Measurements from ENCODE around the gene KCNMA1.
A peak's percentile ranks its signal among the peaks of the same experiment; 100 is the strongest.

The KCNMA1 gene

DNA sequence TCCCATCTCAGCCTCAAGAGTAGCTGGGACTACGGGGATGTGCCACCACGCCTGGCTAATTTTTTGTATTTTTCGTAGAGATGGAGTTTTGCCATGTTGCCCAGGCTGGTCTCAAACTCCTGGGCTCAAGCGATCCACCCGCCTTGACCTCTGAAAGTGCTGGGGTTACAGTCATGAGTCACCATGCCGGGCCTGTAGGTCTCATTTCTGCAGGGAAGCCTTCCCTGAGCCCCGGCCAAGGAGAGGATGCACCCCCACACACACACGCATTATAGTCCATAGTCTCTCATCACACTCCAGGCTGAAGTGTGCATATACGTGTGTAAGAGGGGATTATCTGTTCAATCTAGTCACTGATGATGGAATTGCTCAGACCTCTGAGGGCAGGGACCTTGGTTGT is 29.3 kb downstream of the KCNMA1 start:
- no peak overlapping the region for H2BK120ac ChIP-seq (ENCODE audit: low read depth, low read length)
- no peak overlapping the region for H2BK12ac ChIP-seq (ENCODE audit: low read length in 2 of 2)
- no peak overlapping the region for H3K18ac ChIP-seq (ENCODE audit: low read depth in 1 of 2, low read length in 2 of 2)
- no peaks in the 10 kb centered on the region for H3K27me3 ChIP-seq (ENCODE audit: control insufficient read depth in 1 of 2, insufficient read depth in 1 of 2, low read length in 2 of 2)
- H4K8ac ChIP-seq (ENCODE audit: low read length), result no peak overlapping the region
- no peak overlapping the region for H3K23ac ChIP-seq (ENCODE audit: low read length in 2 of 2)
- H3K27ac ChIP-seq (ENCODE audit: low read length, poor library complexity, severe bottlenecking), result no peak overlapping the region
- no peak overlapping the region for H3K14ac ChIP-seq (ENCODE audit: low read length in 2 of 2)
- H2AK5ac ChIP-seq (ENCODE audit: low read length, severe bottlenecking), result no peak overlapping the region
- H3K9me3 ChIP-seq (ENCODE audit: control insufficient read depth, low read length), result no peaks in the 10 kb centered on the region
- H3K4me3 ChIP-seq (ENCODE audit: insufficient read depth in 1 of 2, low read depth in 1 of 2, low read length in 2 of 2), result no peak overlapping the region
- peaks cover 10% of the 10 kb centered on the region for H3K4me1 ChIP-seq (ENCODE audit: control insufficient read depth, insufficient read depth, low read depth, low read length)
- no peak overlapping the region for H2BK5ac ChIP-seq (ENCODE audit: low read depth, low read length, poor library complexity, severe bottlenecking)
- 90% methylated on average over 6 of the region's 9 CpGs for WGBS
- no peak overlapping the region for H3K9ac ChIP-seq (ENCODE audit: low read length)
- no peaks in the 10 kb centered on the region for H3K36me3 ChIP-seq (ENCODE audit: control insufficient read depth in 1 of 2, insufficient read depth in 2 of 2, low read depth in 1 of 2, low read length in 2 of 2)
- DNase-seq, result no peak
- H2AFZ ChIP-seq (ENCODE audit: low read depth, low read length), result no peak overlapping the region
- H3K4me2 ChIP-seq (ENCODE audit: low read length, poor library complexity, severe bottlenecking), result no peak overlapping the region
- no peak overlapping the region for H2BK15ac ChIP-seq (ENCODE audit: low read depth, poor library complexity, severe bottlenecking)
- no peak overlapping the region for H4K91ac ChIP-seq (ENCODE audit: low read length)
- H3K4ac ChIP-seq (ENCODE audit: low read depth in 1 of 2, low read length in 2 of 2), result no peak overlapping the region
- H3K79me1 ChIP-seq (replicated peaks; ENCODE audit: low read length, poor library complexity, severe bottlenecking), result peaks cover 33% of the 10 kb centered on the region

DNA sequence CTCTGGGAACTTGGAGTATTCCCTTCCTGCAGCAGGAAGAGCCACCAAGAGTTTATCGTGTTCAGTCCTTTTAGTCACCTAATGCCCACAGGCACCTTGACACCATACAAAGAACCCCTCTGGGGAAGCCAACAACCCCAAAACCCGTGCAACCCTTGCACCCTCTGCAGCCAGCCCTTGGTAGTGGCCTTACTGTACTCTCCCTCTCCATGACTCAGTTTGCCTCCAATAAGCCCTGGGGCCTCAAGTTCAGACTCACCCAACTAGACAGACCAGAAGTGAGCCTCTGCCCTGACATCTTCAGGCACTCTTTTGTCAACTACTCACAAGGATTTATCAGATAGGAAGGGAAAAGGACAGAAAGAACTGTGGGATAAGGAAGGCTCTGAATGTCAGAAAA is 30.9 kb downstream of the KCNMA1 start:
- no peaks in the 10 kb centered on the region for H3K9me3 ChIP-seq (ENCODE audit: control insufficient read depth, low read length)
- H3K36me3 ChIP-seq (ENCODE audit: control insufficient read depth in 1 of 2, insufficient read depth in 2 of 2, low read depth in 1 of 2, low read length in 2 of 2), result no peaks in the 10 kb centered on the region
- no peak for DNase-seq
- no peak overlapping the region for H3K27ac ChIP-seq (ENCODE audit: low read length, poor library complexity, severe bottlenecking)
- no peak overlapping the region for H4K91ac ChIP-seq (ENCODE audit: low read length)
- H3K79me1 ChIP-seq (replicated peaks; ENCODE audit: low read length, poor library complexity, severe bottlenecking), result peaks cover 26% of the 10 kb centered on the region
- H4K8ac ChIP-seq (ENCODE audit: low read length), result no peak overlapping the region
- no peak overlapping the region for H2AK5ac ChIP-seq (ENCODE audit: low read length, severe bottlenecking)
- H3K9ac ChIP-seq (ENCODE audit: low read length), result no peak overlapping the region
- no peak overlapping the region for H2BK5ac ChIP-seq (ENCODE audit: low read depth, low read length, poor library complexity, severe bottlenecking)
- no peak overlapping the region for H2BK15ac ChIP-seq (ENCODE audit: low read depth, poor library complexity, severe bottlenecking)
- no peak overlapping the region for H2BK120ac ChIP-seq (ENCODE audit: low read depth, low read length)
- no peak overlapping the region for H2AFZ ChIP-seq (ENCODE audit: low read depth, low read length)
- no peak overlapping the region for H2BK12ac ChIP-seq (ENCODE audit: low read length in 2 of 2)
- H3K4me3 ChIP-seq (ENCODE audit: insufficient read depth in 1 of 2, low read depth in 1 of 2, low read length in 2 of 2), result no peak overlapping the region
- H3K14ac ChIP-seq (ENCODE audit: low read length in 2 of 2), result no peak overlapping the region
- H3K4me1 ChIP-seq (ENCODE audit: control insufficient read depth, insufficient read depth, low read depth, low read length), result peaks cover 18% of the 10 kb centered on the region
- H3K18ac ChIP-seq (ENCODE audit: low read depth in 1 of 2, low read length in 2 of 2), result no peak overlapping the region
- 77% methylated on average over 2 of the region's 2 CpGs for WGBS
- H3K23ac ChIP-seq (ENCODE audit: low read length in 2 of 2), result no peak overlapping the region
- H3K4ac ChIP-seq (ENCODE audit: low read depth in 1 of 2, low read length in 2 of 2), result no peak overlapping the region
- H3K27me3 ChIP-seq (ENCODE audit: control insufficient read depth in 1 of 2, insufficient read depth in 1 of 2, low read length in 2 of 2), result no peaks in the 10 kb centered on the region
- no peak overlapping the region for H3K4me2 ChIP-seq (ENCODE audit: low read length, poor library complexity, severe bottlenecking)

GRCh38 chr10:77605466-77605865 is 32.1 kb downstream of the KCNMA1 start:
- Histone ChIP-seq H3K14ac (ENCODE audit: low read length in 2 of 2) (peak overlapping the region in 1 of 2 experiments; percentile 45), H3K23ac (ENCODE audit: low read length in 2 of 2) (no peak overlapping the region), H2BK12ac (ENCODE audit: low read length in 2 of 2) (no peak overlapping the region), H3K4me1 (ENCODE audit: control insufficient read depth, insufficient read depth, low read depth, low read length) (peaks cover 18% of the 10 kb centered on the region), H3K79me1 (replicated peaks; ENCODE audit: low read length, poor library complexity, severe bottlenecking) (peaks cover 26% of the 10 kb centered on the region), H3K9ac (ENCODE audit: low read length) (no peak overlapping the region), H3K4ac (ENCODE audit: low read depth in 1 of 2, low read length in 2 of 2) (no peak overlapping the region), H2BK120ac (ENCODE audit: low read depth, low read length) (no peak overlapping the region), H3K27me3 (ENCODE audit: control insufficient read depth in 1 of 2, insufficient read depth in 1 of 2, low read length in 2 of 2) (no peaks in the 10 kb centered on the region), H2BK5ac (ENCODE audit: low read depth, low read length, poor library complexity, severe bottlenecking) (no peak overlapping the region), H3K9me3 (ENCODE audit: control insufficient read depth, low read length) (no peaks in the 10 kb centered on the region), H3K18ac (ENCODE audit: low read depth in 1 of 2, low read length in 2 of 2) (peak overlapping the region in 1 of 2 experiments; percentile 40), H4K91ac (ENCODE audit: low read length) (peak overlapping the region; percentile 66), H2AK5ac (ENCODE audit: low read length, severe bottlenecking) (no peak overlapping the region), H2BK15ac (ENCODE audit: low read depth, poor library complexity, severe bottlenecking) (no peak overlapping the region), H4K8ac (ENCODE audit: low read length) (peak overlapping the region; percentile 50), H3K4me3 (ENCODE audit: insufficient read depth in 1 of 2, low read depth in 1 of 2, low read length in 2 of 2) (no peak overlapping the region), H2AFZ (ENCODE audit: low read depth, low read length) (no peak overlapping the region), H3K4me2 (ENCODE audit: low read length, poor library complexity, severe bottlenecking) (no peak overlapping the region), H3K27ac (ENCODE audit: low read length, poor library complexity, severe bottlenecking) (no peak overlapping the region), H3K36me3 (ENCODE audit: control insufficient read depth in 1 of 2, insufficient read depth in 2 of 2, low read depth in 1 of 2, low read length in 2 of 2) (no peaks in the 10 kb centered on the region)
- peak; percentile 33 for DNase-seq
- 65% methylated on average over 4 of the region's 4 CpGs for WGBS

GRCh38 chr10:77604941-77605351 is 32.7 kb downstream of the KCNMA1 start:
- peak overlapping the region in 1 of 2 experiments; percentile 51 for H3K14ac ChIP-seq (ENCODE audit: low read length in 2 of 2)
- H2BK12ac ChIP-seq (ENCODE audit: low read length in 2 of 2), result peak overlapping the region; percentile 29 to 80
- H3K4ac ChIP-seq (ENCODE audit: low read depth in 1 of 2, low read length in 2 of 2), result peak overlapping the region in 1 of 2 experiments; percentile 12
- peaks cover 17% of the 10 kb centered on the region for H3K4me1 ChIP-seq (ENCODE audit: control insufficient read depth, insufficient read depth, low read depth, low read length)
- no peaks in the 10 kb centered on the region for H3K36me3 ChIP-seq (ENCODE audit: control insufficient read depth in 1 of 2, insufficient read depth in 2 of 2, low read depth in 1 of 2, low read length in 2 of 2)
- H3K18ac ChIP-seq (ENCODE audit: low read depth in 1 of 2, low read length in 2 of 2), result peak overlapping the region in 1 of 2 experiments; percentile 61
- DNase-seq, result no peak
- no peaks in the 10 kb centered on the region for H3K9me3 ChIP-seq (ENCODE audit: control insufficient read depth, low read length)
- H3K4me3 ChIP-seq (ENCODE audit: insufficient read depth in 1 of 2, low read depth in 1 of 2, low read length in 2 of 2), result no peak overlapping the region
- no peak overlapping the region for H2AK5ac ChIP-seq (ENCODE audit: low read length, severe bottlenecking)
- H3K9ac ChIP-seq (ENCODE audit: low read length), result no peak overlapping the region
- no peak overlapping the region for H3K23ac ChIP-seq (ENCODE audit: low read length in 2 of 2)
- H2BK120ac ChIP-seq (ENCODE audit: low read depth, low read length), result no peak overlapping the region
- no peak overlapping the region for H2BK15ac ChIP-seq (ENCODE audit: low read depth, poor library complexity, severe bottlenecking)
- peak overlapping the region; percentile 5 for H4K91ac ChIP-seq (ENCODE audit: low read length)
- H3K27me3 ChIP-seq (ENCODE audit: control insufficient read depth in 1 of 2, insufficient read depth in 1 of 2, low read length in 2 of 2), result no peaks in the 10 kb centered on the region
- no peak overlapping the region for H3K27ac ChIP-seq (ENCODE audit: low read length, poor library complexity, severe bottlenecking)
- H2BK5ac ChIP-seq (ENCODE audit: low read depth, low read length, poor library complexity, severe bottlenecking), result no peak overlapping the region
- H4K8ac ChIP-seq (ENCODE audit: low read length), result no peak overlapping the region
- no peak overlapping the region for H3K4me2 ChIP-seq (ENCODE audit: low read length, poor library complexity, severe bottlenecking)
- H3K79me1 ChIP-seq (replicated peaks; ENCODE audit: low read length, poor library complexity, severe bottlenecking), result peaks cover 27% of the 10 kb centered on the region
- 87% methylated on average over 6 of the region's 6 CpGs for WGBS
- no peak overlapping the region for H2AFZ ChIP-seq (ENCODE audit: low read depth, low read length)

Data from mesenchymal stem cell (in vitro differentiated cells and primary cell).